Measurements from ENCODE around the gene OR51B2.

The OR51B2 gene

GRCh38 chr11:5280582-5281102 lies 43.5 kb downstream of the OR51B2 start:
- no peak for TF ChIP-seq ZFX (IDR thresholded peaks at IDR 0.05; ENCODE audit: borderline replicate concordance)
- TF ChIP-seq, protein P1, sequence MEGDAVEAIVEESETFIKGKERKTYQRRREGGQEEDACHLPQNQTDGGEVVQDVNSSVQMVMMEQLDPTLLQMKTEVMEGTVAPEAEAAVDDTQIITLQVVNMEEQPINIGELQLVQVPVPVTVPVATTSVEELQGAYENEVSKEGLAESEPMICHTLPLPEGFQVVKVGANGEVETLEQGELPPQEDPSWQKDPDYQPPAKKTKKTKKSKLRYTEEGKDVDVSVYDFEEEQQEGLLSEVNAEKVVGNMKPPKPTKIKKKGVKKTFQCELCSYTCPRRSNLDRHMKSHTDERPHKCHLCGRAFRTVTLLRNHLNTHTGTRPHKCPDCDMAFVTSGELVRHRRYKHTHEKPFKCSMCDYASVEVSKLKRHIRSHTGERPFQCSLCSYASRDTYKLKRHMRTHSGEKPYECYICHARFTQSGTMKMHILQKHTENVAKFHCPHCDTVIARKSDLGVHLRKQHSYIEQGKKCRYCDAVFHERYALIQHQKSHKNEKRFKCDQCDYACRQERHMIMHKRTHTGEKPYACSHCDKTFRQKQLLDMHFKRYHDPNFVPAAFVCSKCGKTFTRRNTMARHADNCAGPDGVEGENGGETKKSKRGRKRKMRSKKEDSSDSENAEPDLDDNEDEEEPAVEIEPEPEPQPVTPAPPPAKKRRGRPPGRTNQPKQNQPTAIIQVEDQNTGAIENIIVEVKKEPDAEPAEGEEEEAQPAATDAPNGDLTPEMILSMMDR (IDR thresholded peaks at IDR 0.05) = no peak
- no peak overlapping the region for H3K27ac ChIP-seq

- TF ChIP-seq ZFX (IDR thresholded peaks at IDR 0.05; ENCODE audit: borderline replicate concordance) = no peak
- TF ChIP-seq, protein P1 (IDR thresholded peaks at IDR 0.05) = no peak
- H3K27ac ChIP-seq = no peak overlapping the region
Observed at GRCh38 chr11:5279471-5280090, 44.5 kb downstream of the OR51B2 start.

DNA sequence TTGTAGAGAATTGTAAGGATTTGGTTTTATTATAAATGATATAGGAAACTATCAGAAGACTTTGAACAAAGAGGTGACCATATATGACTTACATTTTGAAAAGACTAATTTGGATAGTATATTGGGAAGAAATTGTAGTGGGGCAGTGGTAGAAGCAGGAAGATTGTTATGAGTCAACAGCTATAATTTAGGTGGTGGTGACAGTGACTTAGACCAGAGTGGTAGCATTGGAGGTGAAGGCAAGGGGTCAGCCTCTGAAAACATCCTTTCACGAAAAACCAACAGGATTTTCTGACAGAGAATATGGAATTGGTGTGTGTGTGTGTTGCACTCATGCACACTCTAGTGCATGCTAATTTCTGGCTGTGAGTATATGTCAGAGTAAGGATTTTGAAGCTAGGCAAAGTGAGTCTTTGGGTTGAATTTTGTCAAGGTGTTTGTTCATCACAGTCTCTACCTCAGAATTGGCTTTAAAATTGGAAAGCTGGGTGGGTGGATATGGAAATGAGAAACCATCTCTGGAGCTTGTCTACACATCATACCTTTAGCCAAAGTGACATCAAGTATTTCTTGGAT lies 46.2 kb downstream of the OR51B2 start:
- no peak overlapping the region for H3K27ac ChIP-seq

GRCh38 chr11:5276697-5277096 lies 47.4 kb downstream of the OR51B2 start:
- no peak for TF ChIP-seq ZFX (IDR thresholded peaks at IDR 0.05; ENCODE audit: borderline replicate concordance)
- TF ChIP-seq, protein P1 (IDR thresholded peaks at IDR 0.05) = no peak
- no peak overlapping the region for H3K27ac ChIP-seq

More for the DNA sequence above, 46.2 kb downstream of the OR51B2 start:
- TF ChIP-seq, protein P1 (IDR thresholded peaks at IDR 0.05) = no peak
- TF ChIP-seq ZFX (IDR thresholded peaks at IDR 0.05; ENCODE audit: borderline replicate concordance) = no peak

GRCh38 chr11:5275369-5276110 lies 48.6 kb downstream of the OR51B2 start:
- TF ChIP-seq ZFX (IDR thresholded peaks at IDR 0.05; ENCODE audit: borderline replicate concordance) = no peak
- TF ChIP-seq, protein P1 (IDR thresholded peaks at IDR 0.05) = no peak
- H3K27ac ChIP-seq = no peak overlapping the region

- no peak overlapping the region for H3K27ac ChIP-seq
- TF ChIP-seq, protein P1 (IDR thresholded peaks at IDR 0.05) = no peak
- TF ChIP-seq ZFX (IDR thresholded peaks at IDR 0.05; ENCODE audit: borderline replicate concordance) = no peak
Observed at GRCh38 chr11:5274395-5274794, 49.7 kb downstream of the OR51B2 start.
